HuH-7.5 (cell line): Measurements from ENCODE around the gene GPX7.
"Not testable (repeated sequence)": the region's sequence is repeated elsewhere in the genome, so short reads cannot be mapped to it uniquely, and the experiment has no call there.

Experiments used
- DNase-seq: peaks from one replicate; pipeline ENCODE4 v3.0.0; 2011; ENCODE audit warnings: low spot score

Gene GPX7

GRCh38 chr1:52601991-52602855 lies at the start of gene GPX7:
TSS of gene GPX7 (plus strand) at chr1:52602371. CDS start at chr1:52602410, 39 bp downstream.
- peak; percentile 40 for DNase-seq

DNA sequence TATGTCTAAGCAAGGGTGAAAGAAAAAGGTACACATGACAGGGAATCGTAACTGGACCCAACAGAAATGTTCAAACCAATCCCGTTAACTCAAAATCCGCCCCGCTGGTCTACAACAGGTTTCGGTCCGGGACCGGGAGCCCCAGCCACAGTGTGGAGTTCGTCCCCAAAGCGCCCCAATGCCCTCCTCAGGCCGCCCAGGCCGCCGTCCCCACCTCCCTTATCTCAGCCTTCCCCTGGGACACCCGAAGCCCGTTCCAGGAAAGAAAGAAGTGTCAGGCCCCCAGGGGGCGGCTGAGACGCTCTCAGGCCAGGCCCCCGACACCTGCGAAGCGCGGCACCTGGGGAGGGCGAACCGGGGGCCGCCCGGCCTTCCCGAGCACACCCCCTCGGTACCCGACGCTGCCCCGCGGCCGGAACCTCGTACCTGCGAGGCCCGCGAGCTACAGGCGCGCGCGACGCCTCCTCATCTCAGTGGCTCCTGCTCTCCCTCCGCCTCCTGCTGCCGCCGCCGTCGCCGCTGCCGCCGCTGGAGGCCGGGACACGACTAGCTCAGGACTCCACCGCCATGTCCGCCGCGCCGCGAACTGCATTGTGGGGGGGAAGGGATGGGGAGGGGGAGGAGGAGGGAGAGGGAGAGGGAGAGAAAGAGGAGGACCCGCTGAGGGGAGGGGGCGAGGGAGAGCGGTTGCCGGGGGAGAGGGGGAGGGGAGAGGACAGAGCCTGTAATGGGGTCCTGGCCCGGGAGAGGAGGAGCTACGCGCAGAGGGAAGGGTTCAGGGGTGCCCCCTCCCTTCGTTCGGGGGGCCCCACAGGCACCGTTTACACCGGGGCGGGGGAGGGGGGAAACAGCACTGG lies 49.4 kb upstream of the GPX7 start, which contains the start of gene TUT4:
Gene TUT4, minus strand, starts transcription at position 588 of the 857 bp plus-strand sequence. CDS start 26,812 bp downstream, outside the sequence.
- DNase-seq, result peak; percentile 25

- peak; percentile 49 for DNase-seq
Measured at GRCh38 chr1:52553362-52554266, 48.6 kb upstream of the GPX7 start.

GRCh38 chr1:52554267-52554640 lies 47.9 kb upstream of the GPX7 start:
- no peak for DNase-seq

- DNase-seq, result no peak
Measured at GRCh38 chr1:52554756-52555155, 47.4 kb upstream of the GPX7 start.

DNA sequence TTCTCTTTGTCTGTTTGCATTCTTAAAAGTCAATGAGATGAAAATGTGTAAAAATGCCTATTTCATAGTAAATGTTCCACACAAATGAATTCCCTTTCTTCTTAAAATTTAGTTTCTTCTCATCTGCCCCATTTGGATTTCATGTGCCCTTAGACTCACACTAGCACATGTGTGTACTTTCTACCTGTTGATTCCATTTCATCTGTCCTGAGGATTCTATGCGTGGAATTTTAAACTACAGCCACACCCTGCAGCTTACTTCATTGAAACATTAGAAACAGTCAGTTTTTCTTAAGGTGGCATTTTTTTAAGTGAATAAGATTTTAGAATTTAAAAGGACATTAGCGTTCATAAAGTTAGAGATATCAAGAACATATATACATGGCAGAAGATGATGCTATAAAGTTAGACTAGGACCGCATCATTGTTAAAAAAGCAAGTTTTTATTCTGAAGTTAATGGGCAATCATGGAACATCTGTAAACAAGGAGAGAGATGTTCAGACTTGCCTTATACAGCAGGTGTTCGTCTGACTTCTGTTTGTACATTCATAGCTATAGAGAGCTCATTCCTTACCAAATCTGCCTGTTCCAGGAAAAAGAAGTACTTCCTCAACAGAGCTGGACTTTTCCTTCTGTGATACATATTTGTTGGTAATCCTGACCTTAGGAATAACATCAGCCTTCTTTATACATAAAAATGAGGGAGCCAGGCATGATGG lies 45.4 kb upstream of the GPX7 start:
- DNase-seq, result no peak

GRCh38 chr1:52558941-52559340 lies 43.2 kb upstream of the GPX7 start:
- DNase-seq, result no peak

DNA sequence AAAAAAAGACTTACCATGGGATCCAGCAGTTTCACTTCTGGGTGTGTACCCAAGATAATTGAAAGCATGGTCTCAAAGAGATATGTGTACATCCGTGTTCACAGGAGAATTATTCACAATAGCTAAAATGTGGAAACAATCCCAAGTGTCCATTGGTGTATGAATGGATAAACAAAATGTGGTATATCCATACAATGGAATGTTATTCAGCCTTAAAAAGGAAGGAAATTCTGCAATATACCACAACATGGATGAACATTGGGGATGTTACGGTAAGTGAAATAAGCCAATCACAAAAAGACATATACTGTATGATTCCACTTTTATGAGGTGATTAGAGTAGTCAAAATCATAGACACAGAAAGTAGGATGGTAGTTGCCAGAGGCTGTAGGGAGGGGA lies 42.3 kb upstream of the GPX7 start:
- DNase-seq, result no peak

GRCh38 chr1:52562766-52563165 lies 39.4 kb upstream of the GPX7 start:
- DNase-seq, result no peak

DNA sequence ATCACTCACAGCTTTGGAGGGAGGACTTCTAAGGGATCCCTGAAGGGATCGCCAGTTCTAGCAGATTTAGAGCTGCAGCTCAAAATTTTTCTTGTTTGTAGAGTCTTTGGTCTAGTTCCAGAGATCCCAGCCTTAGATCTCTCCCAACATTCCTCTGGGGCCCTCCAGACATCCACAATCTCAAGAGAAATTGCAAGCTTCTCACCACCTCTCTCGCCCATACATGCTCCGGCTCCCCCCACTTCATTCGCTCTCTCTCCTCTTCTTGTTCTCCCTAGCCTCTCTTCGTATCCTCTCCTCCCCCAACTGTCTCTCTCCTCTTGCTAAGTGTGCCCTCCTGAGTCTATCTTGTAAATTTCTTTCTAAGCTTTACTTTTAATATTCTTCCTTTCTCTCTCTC lies 34.2 kb upstream of the GPX7 start:
- no peak for DNase-seq

DNA sequence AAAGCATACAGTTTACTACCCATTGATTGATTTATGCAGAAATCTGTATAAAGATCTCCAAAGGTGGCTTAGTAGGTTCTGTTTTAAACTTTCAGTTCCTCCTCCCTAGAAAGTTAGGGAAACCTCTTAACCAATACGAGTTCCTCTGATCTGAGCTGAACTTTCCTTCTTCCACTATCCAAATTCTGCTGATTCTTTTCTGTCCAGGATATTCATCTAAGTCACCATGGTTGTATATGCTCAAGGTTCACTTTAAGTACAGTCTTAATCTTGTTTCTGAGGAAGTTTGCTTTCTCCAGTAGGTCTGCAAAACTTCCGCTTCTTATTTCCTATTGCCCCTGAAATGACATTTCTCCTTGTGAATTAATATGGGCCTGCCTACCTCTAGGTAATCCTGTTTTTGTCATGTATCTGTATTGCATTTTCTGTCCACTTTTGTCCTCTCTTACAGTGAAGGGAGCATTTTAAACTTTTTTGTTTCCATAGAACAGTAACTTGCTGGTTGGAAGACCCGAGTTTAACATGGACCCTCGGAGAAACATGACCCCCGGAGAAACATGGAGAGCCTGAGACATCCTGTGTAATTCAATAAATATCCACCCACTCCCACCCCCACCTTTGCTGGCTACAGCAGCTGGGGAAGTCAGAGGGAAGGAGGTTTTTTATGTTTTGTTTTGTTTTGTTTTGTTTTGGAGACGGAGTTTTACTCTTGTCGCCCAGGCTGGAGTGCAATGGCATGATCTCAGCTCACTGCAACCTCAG lies 32.5 kb upstream of the GPX7 start:
- DNase-seq, result no peak

GRCh38 chr1:52571783-52572182 lies 30.4 kb upstream of the GPX7 start:
- no peak for DNase-seq

GRCh38 chr1:52572387-52572786 lies 29.8 kb upstream of the GPX7 start:
- no peak for DNase-seq

DNA sequence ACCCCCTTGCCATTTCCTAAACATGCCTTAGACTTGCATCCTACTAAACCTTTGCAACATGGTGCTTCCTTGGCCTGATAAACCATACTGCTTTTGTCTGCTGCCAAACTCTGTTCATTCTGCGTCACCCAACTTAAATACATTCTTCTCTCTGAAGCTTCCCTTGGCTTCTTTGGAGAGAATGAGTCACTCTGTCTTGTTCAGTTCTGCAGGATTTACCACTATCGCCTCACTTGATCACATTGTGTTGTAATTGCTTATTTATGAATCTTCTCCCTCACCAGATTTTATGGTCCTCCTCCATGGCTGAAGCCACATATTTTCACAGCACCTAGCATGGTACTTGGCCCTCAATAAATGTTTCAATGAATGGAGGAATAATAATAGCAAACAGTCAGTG lies 27.6 kb upstream of the GPX7 start:
- no peak for DNase-seq

GRCh38 chr1:52576074-52576473 lies 26.1 kb upstream of the GPX7 start:
- DNase-seq, result no peak

- not testable (repeated sequence) for DNase-seq
Measured at GRCh38 chr1:52578066-52578465, 24.1 kb upstream of the GPX7 start.

DNA sequence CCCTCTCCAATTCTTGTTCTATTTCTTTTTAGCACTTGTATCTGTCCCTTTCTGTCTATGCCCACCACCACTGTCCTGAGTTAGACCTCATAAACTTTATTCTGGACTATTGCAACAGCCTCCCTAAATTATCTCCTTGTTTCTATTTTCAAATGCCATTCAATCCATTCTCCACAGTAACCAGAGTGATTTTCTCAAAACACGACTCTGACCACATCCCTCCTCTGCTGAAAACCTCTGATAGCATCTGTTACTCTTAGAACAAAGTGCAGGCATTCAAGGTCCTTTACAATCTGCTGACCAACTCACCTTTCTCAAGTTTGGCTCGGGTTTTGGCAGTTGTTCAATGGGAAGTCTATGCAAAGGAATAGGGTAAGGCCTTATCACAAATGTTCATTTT lies 22.8 kb upstream of the GPX7 start:
- DNase-seq, result no peak

- no peak for DNase-seq
Measured at GRCh38 chr1:52580283-52580682, 21.9 kb upstream of the GPX7 start.

DNA sequence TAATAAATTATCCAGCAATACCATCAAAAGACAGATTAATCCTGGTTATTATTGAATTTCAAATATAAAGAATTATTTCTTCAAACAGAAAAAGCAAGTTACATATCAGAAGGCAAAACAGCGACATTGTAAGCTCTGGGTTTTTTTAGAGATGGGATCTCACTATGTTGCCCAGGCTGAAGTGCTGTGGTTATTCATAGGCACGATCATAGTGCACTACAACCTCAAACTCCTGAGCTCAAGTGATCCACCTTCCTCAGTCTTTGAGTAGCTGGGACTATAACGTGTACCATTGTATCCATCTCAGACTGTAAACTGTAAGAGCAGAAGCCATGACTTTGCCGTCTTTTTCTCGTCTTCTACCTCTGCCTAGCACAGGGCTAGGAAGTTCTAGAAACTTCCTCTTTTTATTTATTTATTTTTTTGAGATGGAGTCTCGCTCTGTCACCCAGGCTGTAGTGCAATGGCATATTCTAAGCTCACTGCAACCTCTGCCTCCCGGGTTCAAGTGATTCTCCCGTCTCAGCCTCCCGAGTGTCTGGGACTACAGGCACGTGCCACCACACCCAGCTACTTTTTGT lies 20.0 kb upstream of the GPX7 start:
- no peak for DNase-seq

- no peak for DNase-seq
Measured at GRCh38 chr1:52585474-52585873, 16.7 kb upstream of the GPX7 start.
